Measurements from ENCODE around the gene POMT2.

Gene POMT2

DNA sequence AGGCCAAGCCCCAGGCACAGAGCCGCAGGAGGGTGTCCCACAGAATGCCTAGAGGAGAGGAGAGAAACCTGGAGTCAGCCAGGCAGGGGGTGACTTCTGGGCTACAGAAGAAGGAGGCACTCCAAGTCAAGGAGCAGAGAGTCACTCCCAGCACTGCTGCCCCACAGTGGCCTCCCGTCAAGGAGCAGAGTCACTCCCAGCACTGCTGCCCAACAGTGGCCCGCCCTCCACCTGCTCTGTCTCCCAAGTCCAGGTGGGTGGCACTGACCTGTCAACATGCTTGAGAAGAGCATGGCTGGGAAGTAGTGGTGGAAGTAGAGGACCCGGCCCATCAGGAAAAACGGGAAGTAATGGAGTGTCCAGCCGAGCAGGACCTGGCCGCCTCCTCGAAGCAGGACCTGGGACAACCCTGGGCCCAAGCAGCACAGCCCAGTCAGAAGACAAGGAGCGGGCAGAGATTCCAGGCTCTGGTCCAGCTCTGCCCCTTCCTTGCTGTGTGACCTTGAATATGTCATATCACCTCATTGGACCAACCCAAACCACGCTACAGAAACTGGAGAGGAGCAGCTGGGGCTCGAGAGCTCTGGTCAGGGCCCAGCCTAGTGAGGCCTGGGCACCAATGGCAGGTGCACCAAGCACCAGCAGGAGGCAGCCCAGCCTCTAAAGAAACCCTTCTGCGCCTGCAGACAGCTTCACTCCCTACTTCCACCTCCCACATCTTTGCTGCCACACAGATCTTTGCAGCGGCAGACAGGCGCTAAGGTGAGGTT is 42.0 kb downstream of the POMT2 start:
- no peak for ATAC-seq
- no peak for TF ChIP-seq ZNF70 (CRISPR knock-in tag; IDR thresholded peaks at IDR 0.05)
- TF ChIP-seq ESRRG (CRISPR knock-in tag; IDR thresholded peaks at IDR 0.05) = no peak
- TF ChIP-seq TOX (CRISPR knock-in tag; IDR thresholded peaks at IDR 0.05; ENCODE audit: borderline replicate concordance) = no peak
- no peak for TF ChIP-seq GLIS3 (CRISPR knock-in tag; IDR thresholded peaks at IDR 0.05)
- TF ChIP-seq ZNF565 (CRISPR knock-in tag; conservative IDR thresholded peaks at IDR 0.05; ENCODE audit: low read depth) = no peak
- no peak for TF ChIP-seq ISL1 (CRISPR knock-in tag; IDR thresholded peaks at IDR 0.05)

DNA sequence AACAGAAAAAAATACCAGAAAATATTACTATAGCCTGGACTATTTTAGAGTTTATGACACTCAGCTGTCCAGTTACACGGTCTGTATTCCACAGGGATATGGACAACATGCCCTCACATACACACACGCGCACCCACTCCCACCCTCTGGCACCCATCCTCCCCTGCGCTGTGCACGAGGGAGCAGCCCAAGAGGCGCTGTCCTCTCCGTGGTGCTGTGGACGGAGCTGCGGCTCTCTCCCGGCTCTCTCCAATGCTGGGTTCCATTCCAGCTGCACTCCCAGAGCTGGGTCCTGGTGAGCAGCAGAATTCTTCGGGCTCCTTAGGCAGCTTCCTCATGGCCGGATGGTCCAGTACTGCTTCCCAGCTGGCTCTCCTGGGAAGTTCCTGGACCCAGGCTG is 43.7 kb downstream of the POMT2 start:
- TF ChIP-seq OSR1 (CRISPR knock-in tag; IDR thresholded peaks at IDR 0.05) = no peak
- TF ChIP-seq, protein P1, sequence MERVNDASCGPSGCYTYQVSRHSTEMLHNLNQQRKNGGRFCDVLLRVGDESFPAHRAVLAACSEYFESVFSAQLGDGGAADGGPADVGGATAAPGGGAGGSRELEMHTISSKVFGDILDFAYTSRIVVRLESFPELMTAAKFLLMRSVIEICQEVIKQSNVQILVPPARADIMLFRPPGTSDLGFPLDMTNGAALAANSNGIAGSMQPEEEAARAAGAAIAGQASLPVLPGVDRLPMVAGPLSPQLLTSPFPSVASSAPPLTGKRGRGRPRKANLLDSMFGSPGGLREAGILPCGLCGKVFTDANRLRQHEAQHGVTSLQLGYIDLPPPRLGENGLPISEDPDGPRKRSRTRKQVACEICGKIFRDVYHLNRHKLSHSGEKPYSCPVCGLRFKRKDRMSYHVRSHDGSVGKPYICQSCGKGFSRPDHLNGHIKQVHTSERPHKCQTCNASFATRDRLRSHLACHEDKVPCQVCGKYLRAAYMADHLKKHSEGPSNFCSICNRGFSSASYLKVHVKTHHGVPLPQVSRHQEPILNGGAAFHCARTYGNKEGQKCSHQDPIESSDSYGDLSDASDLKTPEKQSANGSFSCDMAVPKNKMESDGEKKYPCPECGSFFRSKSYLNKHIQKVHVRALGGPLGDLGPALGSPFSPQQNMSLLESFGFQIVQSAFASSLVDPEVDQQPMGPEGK (CRISPR knock-in tag; IDR thresholded peaks at IDR 0.05; ENCODE audit: borderline replicate concordance) = no peak
- TF ChIP-seq ZFP3 (CRISPR knock-in tag; IDR thresholded peaks at IDR 0.05) = no peak
- no peak for TF ChIP-seq ISL1 (CRISPR knock-in tag; IDR thresholded peaks at IDR 0.05)
- no peak for TF ChIP-seq ZNF565 (CRISPR knock-in tag; conservative IDR thresholded peaks at IDR 0.05; ENCODE audit: low read depth)
- TF ChIP-seq TCF4 (CRISPR knock-in tag; IDR thresholded peaks at IDR 0.05; ENCODE audit: borderline replicate concordance) = no peak
- no peak for TF ChIP-seq ESRRG (CRISPR knock-in tag; IDR thresholded peaks at IDR 0.05)
- no peak for TF ChIP-seq ZNF70 (CRISPR knock-in tag; IDR thresholded peaks at IDR 0.05)
- ATAC-seq = no peak

DNA sequence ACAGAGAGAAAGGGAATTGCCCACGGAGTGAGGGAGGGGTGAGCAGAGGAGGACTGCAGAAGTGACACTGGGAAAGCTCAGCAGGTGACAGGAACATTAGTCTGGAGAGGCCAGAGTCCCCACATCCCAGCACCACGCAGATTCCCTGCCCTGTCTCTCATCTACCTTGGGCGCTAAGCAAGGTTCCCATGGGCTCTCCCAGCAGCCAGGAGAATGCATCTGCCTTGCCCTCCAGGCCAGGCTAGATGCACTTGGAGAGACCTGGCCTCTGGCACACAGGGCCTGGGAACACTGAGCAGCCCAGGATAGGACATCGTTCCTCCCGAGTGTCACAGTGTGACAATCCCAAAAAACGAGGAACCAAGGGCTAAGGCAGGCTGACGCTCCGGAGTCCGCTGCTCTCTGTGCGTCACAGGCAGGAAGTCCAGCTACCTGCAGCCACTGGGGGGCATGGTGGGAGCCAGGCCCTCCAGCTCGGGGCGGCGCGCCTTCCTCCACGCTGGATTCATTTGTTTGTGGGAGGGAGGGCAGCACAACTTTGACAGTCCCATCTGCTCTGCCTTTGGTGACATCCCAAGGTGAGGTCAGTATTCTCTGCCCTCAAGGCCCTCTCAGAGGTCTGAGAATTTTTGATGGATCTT is 44.3 kb downstream of the POMT2 start:
- TF ChIP-seq, protein P1 (CRISPR knock-in tag; IDR thresholded peaks at IDR 0.05; ENCODE audit: borderline replicate concordance) = no peak
- TF ChIP-seq ZC3H10 (CRISPR knock-in tag; IDR thresholded peaks at IDR 0.05) (no peak), OSR1 (CRISPR knock-in tag; IDR thresholded peaks at IDR 0.05) (no peak), CSDC2 (CRISPR knock-in tag; IDR thresholded peaks at IDR 0.05) (no peak)
- TF ChIP-seq, protein P2, sequence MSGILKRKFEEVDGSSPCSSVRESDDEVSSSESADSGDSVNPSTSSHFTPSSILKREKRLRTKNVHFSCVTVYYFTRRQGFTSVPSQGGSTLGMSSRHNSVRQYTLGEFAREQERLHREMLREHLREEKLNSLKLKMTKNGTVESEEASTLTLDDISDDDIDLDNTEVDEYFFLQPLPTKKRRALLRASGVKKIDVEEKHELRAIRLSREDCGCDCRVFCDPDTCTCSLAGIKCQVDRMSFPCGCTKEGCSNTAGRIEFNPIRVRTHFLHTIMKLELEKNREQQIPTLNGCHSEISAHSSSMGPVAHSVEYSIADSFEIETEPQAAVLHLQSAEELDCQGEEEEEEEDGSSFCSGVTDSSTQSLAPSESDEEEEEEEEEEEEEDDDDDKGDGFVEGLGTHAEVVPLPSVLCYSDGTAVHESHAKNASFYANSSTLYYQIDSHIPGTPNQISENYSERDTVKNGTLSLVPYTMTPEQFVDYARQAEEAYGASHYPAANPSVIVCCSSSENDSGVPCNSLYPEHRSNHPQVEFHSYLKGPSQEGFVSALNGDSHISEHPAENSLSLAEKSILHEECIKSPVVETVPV (CRISPR knock-in tag; IDR thresholded peaks at IDR 0.05) = no peak
- TF ChIP-seq, protein P3, sequence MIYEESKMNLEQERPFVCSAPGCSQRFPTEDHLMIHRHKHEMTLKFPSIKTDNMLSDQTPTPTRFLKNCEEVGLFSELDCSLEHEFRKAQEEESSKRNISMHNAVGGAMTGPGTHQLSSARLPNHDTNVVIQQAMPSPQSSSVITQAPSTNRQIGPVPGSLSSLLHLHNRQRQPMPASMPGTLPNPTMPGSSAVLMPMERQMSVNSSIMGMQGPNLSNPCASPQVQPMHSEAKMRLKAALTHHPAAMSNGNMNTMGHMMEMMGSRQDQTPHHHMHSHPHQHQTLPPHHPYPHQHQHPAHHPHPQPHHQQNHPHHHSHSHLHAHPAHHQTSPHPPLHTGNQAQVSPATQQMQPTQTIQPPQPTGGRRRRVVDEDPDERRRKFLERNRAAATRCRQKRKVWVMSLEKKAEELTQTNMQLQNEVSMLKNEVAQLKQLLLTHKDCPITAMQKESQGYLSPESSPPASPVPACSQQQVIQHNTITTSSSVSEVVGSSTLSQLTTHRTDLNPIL (CRISPR knock-in tag; IDR thresholded peaks at IDR 0.05; ENCODE audit: low read depth) = no peak
- ATAC-seq = no peak

DNA sequence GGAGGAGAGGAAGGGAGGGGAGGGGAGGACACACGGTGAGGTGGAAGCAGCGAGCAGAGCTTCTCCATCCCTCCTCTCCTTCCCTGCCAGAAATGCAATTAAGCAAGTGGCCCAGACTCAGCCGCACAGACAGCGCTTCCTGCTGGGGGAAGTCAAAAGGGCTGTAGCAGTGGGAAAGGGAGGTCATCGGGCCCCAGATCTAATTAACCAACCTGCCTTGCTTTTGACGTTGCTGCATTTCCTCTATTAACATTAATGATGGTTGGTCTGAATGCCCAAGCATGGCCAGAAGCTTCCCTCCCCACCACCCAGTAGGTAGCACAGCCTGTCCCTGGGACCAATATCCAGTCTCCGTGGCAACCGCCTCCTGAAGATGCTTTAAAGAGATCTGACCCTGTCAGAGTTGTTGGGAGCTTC is 45.1 kb downstream of the POMT2 start:
- ATAC-seq = no peak
- TF ChIP-seq, protein P4, sequence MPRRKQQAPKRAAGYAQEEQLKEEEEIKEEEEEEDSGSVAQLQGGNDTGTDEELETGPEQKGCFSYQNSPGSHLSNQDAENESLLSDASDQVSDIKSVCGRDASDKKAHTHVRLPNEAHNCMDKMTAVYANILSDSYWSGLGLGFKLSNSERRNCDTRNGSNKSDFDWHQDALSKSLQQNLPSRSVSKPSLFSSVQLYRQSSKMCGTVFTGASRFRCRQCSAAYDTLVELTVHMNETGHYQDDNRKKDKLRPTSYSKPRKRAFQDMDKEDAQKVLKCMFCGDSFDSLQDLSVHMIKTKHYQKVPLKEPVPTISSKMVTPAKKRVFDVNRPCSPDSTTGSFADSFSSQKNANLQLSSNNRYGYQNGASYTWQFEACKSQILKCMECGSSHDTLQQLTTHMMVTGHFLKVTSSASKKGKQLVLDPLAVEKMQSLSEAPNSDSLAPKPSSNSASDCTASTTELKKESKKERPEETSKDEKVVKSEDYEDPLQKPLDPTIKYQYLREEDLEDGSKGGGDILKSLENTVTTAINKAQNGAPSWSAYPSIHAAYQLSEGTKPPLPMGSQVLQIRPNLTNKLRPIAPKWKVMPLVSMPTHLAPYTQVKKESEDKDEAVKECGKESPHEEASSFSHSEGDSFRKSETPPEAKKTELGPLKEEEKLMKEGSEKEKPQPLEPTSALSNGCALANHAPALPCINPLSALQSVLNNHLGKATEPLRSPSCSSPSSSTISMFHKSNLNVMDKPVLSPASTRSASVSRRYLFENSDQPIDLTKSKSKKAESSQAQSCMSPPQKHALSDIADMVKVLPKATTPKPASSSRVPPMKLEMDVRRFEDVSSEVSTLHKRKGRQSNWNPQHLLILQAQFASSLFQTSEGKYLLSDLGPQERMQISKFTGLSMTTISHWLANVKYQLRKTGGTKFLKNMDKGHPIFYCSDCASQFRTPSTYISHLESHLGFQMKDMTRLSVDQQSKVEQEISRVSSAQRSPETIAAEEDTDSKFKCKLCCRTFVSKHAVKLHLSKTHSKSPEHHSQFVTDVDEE (CRISPR knock-in tag; IDR thresholded peaks at IDR 0.05) = no peak
- TF ChIP-seq SNAI2 (CRISPR knock-in tag; IDR thresholded peaks at IDR 0.05) (no peak), ZNF70 (CRISPR knock-in tag; IDR thresholded peaks at IDR 0.05) (no peak)
- TF ChIP-seq, protein P3 (CRISPR knock-in tag; IDR thresholded peaks at IDR 0.05; ENCODE audit: low read depth) = no peak
- TF ChIP-seq, protein P2 (CRISPR knock-in tag; IDR thresholded peaks at IDR 0.05) = no peak

Measured in SK-N-SH treated with all-trans-retinoic acid at 6 μM for 48 hours (cell line).